GM23248 (cell line): ENCODE data around the gene MFAP4.
"Not testable (repeated sequence)": the region's sequence is repeated elsewhere in the genome, so short reads cannot be mapped to it uniquely, and the experiment has no call there.

Source experiments
- EZH2 ChIP-seq: fragments of 200-600 bp; sonication (generic); IDR thresholded peaks from 2 replicates; pipeline ENCODE4 v1.6.1; 2018; ENCODE audit warnings: antibody characterized with exemption, mild to moderate bottlenecking; ENCODE audit not compliant: insufficient read depth, poor library complexity, severe bottlenecking
- EZH2phosphoT487 ChIP-seq: fragments of 200-600 bp; sonication (generic); IDR thresholded peaks from 2 replicates; pipeline ENCODE4 v1.6.1; 2018; ENCODE audit warnings: antibody characterized with exemption, moderate library complexity, mild to moderate bottlenecking, low read depth; ENCODE audit not compliant: insufficient read depth

- not testable (repeated sequence) for TF ChIP-seq EZH2, EZH2phosphoT487
These were observed 33.6 kb downstream of the MFAP4 start for GRCh38 chr17:19353401-19353800.
